GM12892 (cell line): ENCODE results near the gene ZNF418. TPM values are rescaled to one million over a fixed set of nuclear protein-coding genes. Genes with fewer than 3 reads are reported as not detected.

Source experiments
- DNase-seq: peaks from one replicate; pipeline ENCODE4 v3.0.0; 2011; ENCODE audit not compliant: insufficient read length
- FAIRE-seq: peaks from 2 replicates; lab custom pipeline; 2011; peaks lifted over from hg19 to GRCh38; lab: Jason Lieb, UNC
- POLR2A ChIP-seq: IDR thresholded peaks from 2 replicates; pipeline ENCODE4 v1.6.1; 2011; ENCODE audit warnings: low read depth, low read length, control low read depth
- POLR2AphosphoS5 ChIP-seq: IDR thresholded peaks from 2 replicates; pipeline ENCODE4 v1.6.1; 2011; ENCODE audit warnings: low read depth, low read length, control low read depth
- TAF1 ChIP-seq: IDR thresholded peaks from 2 replicates; pipeline ENCODE4 v1.6.1; 2011; ENCODE audit warnings: low read depth, mild to moderate bottlenecking, control low read depth, low read length, borderline replicate concordance
- polyA plus RNA-seq: library from polyadenylated mRNA; unstranded; fragments of >200 nt; gene quantifications from one replicate; pipeline ENCODE4 v1.2.1, GENCODE V29; 2012; ENCODE audit warnings: missing spikeins, inconsistent platforms; ENCODE audit not compliant: missing spikeins

The ZNF418 gene
- 0.87 TPM for polyA plus RNA-seq

- DNase-seq, result no peak
- TF ChIP-seq TAF1 (no peak), POLR2A (no peak), POLR2AphosphoS5 (no peak)
- FAIRE-seq, result no peak
Measured at GRCh38 chr19:57934820-57935665, at the start of gene ZNF418. Gene ZNF418, minus strand, starts transcription at chr19:57935402. Its CDS starts 1,580 bp downstream, at chr19:57933822.

- no peak for FAIRE-seq
- TF ChIP-seq TAF1 (no peak), POLR2AphosphoS5 (no peak), POLR2A (no peak)
- DNase-seq, result no peak
Measured at GRCh38 chr19:57978586-57979289, 43.5 kb upstream of the ZNF418 start.

- DNase-seq (no peak), FAIRE-seq (no peak)
- TF ChIP-seq TAF1 (no peak), POLR2AphosphoS5 (no peak), POLR2A (no peak)
Measured at GRCh38 chr19:57974434-57974833, 39.2 kb upstream of the ZNF418 start, which contains the start of gene C19orf18. Gene C19orf18, minus strand, starts transcription at chr19:57974534. Its CDS starts 102 bp downstream, at chr19:57974432.

GRCh38 chr19:57964761-57965160 is 29.6 kb upstream of the ZNF418 start:
- TF ChIP-seq TAF1 (no peak), POLR2AphosphoS5 (no peak), POLR2A (no peak)

GRCh38 chr19:57961785-57962184 is 26.6 kb upstream of the ZNF418 start:
- TF ChIP-seq TAF1, result no peak
- no peak for TF ChIP-seq POLR2AphosphoS5
- no peak for TF ChIP-seq POLR2A
- FAIRE-seq (no peak), DNase-seq (no peak)

More at GRCh38 chr19:57964761-57965160, 29.6 kb upstream of the ZNF418 start:
- DNase-seq (no peak), FAIRE-seq (no peak)

GRCh38 chr19:57954996-57955395 is 19.8 kb upstream of the ZNF418 start:
- TF ChIP-seq POLR2AphosphoS5, result no peak
- DNase-seq, result no peak
- FAIRE-seq, result no peak

- FAIRE-seq, result no peak
- DNase-seq, result no peak
- TF ChIP-seq POLR2AphosphoS5 (no peak), TAF1 (no peak), POLR2A (no peak)
Measured at GRCh38 chr19:57949702-57950101, 14.5 kb upstream of the ZNF418 start.

- TF ChIP-seq POLR2AphosphoS5 (no peak), TAF1 (no peak), POLR2A (no peak)
- DNase-seq (no peak), FAIRE-seq (no peak)
Measured at GRCh38 chr19:57949296-57949695, 14.1 kb upstream of the ZNF418 start.

GRCh38 chr19:57947419-57948134 is 12.4 kb upstream of the ZNF418 start, which contains the start of gene ZNF256:
Gene ZNF256, minus strand, starts transcription at chr19:57947706. Its CDS starts 232 bp downstream, at chr19:57947474.
- peak; percentile 67 for FAIRE-seq
- peak; percentile 77 for DNase-seq
- peak; percentile 70 for TF ChIP-seq POLR2AphosphoS5
- no peak for TF ChIP-seq TAF1
- TF ChIP-seq POLR2A, result peak; percentile 69; the same call in 1 of the 2 replicates

- no peak for TF ChIP-seq POLR2AphosphoS5
- no peak for TF ChIP-seq TAF1
- TF ChIP-seq POLR2A, result no peak
- DNase-seq (no peak), FAIRE-seq (no peak)
Measured at GRCh38 chr19:57947088-57947418, 11.9 kb upstream of the ZNF418 start.

GRCh38 chr19:57946316-57946715 is 11.1 kb upstream of the ZNF418 start:
- FAIRE-seq (no peak), DNase-seq (no peak)
- TF ChIP-seq POLR2A (no peak), POLR2AphosphoS5 (no peak), TAF1 (no peak)
